GM19328 (cell line): ENCODE data around the gene VEGFB.

Source experiments
- ATAC-seq: cut with Tn5 transposase; IDR thresholded peaks from one replicate; pipeline ENCODE4 v1.9.1; 2021; ENCODE audit warnings: mild to moderate bottlenecking, moderate library complexity; ENCODE audit not compliant: unreplicated experiment

Gene VEGFB

DNA sequence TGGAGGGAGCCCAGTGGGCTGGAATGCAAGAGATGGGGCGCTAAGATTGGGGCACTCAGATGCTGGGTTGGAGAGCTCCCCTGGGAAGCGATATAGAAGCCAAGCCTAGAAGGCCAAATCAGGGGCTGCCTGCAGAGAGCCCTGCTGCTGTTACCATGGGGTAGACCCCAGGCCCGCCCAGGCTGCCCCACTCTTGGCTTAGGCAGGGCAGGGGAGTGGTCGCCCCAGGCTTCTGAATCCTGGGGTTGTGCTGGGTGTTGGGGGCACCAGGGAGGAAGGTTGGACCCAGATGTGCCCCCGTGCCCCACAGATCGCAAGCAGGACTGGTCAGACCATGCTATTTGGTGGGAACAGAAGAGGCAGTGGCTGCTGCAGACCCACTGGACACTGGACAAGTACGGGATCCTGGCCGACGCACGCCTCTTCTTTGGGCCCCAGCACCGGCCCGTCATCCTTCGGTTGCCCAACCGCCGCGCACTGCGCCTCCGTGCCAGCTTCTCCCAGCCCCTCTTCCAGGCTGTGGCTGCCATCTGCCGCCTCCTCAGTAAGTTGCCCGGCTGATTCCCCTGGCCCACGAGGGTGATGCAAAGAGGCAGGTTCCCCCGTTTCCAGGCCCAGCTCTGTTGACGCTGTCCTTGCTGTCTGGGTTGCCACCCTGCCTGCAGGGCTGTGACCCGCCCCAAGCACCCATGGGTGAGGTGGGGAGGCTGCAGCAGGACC, 23.9 kb upstream of the VEGFB start:
- ATAC-seq, result no peak

- no peak for ATAC-seq
These were observed 23.1 kb upstream of the VEGFB start for GRCh38 chr11:64211181-64211872.

DNA sequence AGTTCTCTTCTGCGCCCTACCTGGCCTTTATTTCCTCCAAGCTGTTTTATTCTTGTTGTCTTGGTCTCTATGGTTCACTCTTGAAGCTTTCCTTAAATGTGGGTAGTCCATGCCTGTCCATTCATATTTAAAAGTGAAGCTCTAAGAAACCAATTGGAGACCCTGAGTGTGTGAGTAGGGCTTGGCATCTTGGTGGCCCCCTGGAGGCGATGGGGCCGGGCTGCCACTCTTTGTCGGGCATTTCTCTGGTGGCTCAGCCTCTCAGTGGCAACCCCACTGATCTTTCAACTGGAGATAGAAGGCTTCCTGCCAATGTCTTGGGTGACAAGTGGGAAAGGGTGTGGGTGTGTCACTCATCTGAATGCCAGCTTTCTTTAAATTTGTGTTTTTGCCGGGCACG, 17.5 kb upstream of the VEGFB start:
- ATAC-seq, result no peak

DNA sequence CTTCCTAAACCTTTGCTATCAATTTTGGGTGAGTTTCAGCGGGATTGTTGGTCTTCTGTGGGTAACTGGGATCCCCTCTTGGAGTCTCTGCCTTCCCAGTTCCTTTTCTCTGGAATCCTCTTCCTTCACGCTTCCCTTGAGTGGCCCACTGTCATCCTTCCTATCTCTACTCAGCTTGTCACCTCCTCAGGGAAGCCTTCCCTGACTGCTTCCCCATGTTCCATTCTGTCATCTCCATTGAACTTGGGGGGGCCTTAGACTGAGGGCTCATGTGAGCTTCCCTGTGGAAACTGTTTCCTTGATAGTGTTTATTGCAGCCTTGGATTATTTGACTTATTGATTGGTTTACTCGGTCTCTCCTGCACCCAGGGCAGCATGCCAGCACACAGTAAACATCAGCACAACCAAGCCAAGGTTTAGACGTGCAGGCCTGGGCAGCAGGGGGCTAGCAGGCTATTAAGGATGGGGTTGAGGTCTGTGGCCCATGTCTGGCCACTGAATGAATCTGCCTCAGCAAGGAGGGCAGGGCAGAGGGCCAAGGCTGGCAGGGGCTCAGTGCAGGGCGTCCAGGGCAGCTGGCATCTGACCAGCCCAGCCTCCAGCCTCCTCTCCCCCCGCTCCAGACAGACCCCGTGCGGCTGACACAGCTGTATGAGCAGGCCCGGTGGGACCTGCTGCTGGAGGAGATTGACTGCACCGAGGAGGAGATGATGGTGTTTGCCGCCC, 15.6 kb upstream of the VEGFB start:
- no peak for ATAC-seq

DNA sequence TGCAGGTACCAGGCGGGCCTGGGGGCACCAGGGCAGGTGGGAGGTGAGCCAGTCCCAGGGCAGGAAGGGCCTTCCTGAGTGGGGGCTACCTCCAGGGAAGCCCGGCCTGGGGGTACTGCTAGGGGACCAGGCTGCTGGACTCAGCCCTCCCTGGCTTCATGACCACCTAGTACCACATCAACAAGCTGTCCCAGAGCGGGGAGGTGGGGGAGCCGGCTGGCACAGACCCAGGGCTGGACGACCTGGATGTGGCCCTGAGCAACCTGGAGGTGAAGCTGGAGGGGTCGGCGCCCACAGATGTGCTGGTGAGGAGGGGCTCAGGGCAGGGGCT, 15.1 kb upstream of the VEGFB start:
- ATAC-seq, result no peak

DNA sequence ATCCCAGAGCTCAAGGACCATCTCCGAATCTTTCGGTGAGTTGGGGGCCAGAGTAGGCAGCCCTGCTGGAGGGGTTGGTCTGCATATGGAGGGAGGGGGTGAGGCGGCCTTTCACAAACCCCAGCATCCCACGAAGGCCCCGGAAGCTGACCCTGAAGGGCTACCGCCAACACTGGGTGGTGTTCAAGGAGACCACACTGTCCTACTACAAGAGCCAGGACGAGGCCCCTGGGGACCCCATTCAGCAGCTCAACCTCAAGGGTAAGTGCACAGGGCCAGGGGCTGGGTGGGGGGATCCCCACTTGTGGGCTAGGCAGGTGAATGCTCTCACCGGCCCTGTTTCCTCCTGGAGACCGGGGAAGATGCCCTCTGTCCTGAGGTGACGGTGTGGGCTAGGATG, 14.6 kb upstream of the VEGFB start:
- no peak for ATAC-seq

GRCh38 chr11:64220271-64220670, 14.1 kb upstream of the VEGFB start:
- no peak for ATAC-seq

GRCh38 chr11:64220798-64221197, 13.6 kb upstream of the VEGFB start:
- ATAC-seq, result no peak

- no peak for ATAC-seq
These were observed 11.8 kb upstream of the VEGFB start for GRCh38 chr11:64222651-64223000.

GRCh38 chr11:64223001-64223651, 11.3 kb upstream of the VEGFB start:
- ATAC-seq, result no peak

DNA sequence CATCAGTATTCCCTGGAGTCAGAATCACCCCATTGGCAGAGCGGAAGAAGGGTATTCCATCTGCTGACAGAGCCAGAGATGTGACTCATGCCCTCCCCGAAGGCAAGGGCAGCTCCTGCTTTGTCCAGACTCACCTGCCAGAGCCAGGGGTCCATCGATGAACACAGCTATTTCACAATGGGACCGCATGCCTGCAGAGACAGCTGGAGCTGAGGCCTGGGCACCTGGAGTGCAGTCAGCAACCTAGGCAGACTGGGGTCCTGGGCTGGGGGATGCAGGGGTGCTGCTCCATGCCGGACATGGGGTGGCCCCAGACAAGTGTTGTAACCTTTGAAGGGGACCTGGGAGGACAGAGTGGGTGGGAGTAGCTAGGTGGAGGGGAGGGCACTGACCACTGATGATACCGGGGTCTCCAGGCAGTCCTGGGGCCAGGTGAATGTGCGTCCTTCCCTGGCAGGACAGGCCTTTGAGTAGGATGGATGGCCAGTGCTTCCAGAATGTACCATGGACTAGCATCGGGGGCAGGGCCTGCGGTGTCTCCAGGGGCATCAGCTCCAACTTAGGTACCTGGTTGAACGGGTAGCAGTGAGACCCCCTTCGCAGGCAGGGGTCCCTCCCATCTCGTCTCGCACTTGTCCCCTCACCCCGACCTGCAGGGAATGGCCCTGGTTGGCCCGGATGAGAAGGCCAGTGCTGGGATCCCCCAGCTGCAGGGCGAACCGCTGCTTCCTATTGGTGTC, 10.1 kb upstream of the VEGFB start:
- ATAC-seq, result no peak

DNA sequence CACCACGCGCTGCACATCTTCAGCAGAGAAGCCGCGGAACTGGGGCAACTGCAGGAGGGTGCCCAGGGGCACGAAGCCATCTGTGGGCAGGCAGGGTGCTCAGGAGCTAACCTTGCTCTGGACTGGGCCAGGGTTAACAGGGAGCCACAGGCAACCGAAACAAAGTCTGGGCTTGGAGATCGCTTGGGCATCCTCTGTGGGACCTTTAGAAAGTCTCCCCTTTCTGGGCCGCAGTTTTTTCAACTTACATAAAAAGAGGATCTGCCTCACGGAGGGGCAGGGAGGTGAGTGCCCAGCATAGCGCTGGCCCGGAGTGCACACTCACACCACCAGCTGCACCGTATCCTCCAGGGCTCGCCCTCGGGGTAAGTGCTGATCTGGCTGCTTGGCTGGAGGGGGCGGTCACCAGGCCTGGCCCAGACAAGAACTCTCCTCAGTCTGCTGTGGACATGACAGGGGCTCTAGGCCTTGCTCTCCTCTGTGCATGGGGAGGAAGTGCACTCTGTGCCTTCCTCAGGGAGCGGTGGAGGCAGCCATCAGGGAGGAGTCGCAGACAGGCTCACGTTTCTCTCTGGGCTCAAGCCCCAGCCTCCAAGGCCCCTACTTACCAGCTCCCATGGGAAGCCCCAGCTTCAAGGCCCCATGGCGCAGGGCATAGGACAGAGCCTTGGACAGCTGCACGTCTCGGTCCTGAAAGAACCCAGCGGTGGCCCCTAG, 9.3 kb upstream of the VEGFB start:
- ATAC-seq, result no peak

- ATAC-seq, result peak; percentile 39
These were observed 8.5 kb upstream of the VEGFB start, which contains the start of the genes NUDT22 and TRPT1 for GRCh38 chr11:64225608-64226506. Gene NUDT22 (plus strand): TSS chr11:64226274. CDS start chr11:64226653, 379 bp downstream. Gene TRPT1 (minus strand): TSS chr11:64226186. CDS start chr11:64225860, 326 bp downstream.

GRCh38 chr11:64226507-64227051, 7.8 kb upstream of the VEGFB start:
- no peak for ATAC-seq

DNA sequence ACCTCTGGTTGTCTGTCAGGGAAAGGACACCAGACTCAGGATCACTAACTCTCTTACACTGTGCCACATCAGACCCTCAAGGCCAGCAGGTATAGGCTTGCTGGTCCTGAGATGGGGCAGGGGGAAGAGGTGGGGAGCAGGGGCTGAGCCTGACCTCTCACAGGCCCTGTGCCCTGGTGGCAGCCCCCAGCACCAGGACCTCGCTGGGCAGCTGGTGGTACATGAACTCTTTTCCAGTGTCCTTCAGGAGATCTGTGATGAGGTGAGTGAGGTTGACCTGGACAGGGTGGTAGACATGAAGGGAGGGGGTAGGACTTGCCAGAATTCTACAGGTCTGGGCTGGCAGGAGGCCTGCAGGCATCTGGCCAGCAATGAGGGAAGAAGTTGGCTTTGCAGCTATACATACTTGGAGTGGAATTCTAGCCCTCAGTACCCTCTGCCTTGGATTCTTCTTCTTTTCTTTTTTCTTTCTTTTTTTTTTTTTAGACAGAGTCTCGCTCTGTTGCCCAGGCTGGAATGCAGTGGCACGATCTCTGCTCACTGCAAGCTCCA, 6.9 kb upstream of the VEGFB start:
- no peak for ATAC-seq

DNA sequence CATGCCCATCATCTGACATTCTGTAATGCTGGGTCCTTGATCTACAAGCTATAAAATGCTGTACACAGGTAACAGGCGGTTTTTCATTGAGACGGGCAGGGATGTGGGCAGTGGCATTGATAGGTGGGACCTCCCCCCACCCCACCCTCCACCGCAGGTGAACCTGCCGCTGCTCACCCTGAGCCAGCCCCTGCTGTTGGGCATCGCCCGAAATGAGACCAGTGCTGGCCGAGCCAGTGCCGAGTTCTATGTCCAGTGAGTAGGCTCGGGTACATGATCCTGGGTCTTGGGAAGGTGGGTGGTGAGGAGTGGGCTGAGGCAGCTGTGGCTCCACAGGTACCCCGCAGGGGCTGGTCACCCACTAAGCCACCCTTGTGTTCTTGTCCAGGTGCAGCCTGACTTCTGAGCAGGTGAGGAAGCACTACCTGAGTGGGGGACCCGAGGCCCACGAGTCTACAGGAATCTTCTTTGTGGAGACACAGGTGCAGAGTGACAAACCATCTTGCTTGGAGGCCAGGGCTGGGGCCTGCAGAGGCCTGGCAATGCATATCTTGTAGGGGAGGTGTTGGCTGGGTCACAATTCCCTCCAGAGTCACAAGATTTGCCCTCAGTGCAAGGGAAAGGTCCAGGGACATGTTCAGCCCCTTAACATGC, 5.2 kb upstream of the VEGFB start:
- ATAC-seq, result no peak

DNA sequence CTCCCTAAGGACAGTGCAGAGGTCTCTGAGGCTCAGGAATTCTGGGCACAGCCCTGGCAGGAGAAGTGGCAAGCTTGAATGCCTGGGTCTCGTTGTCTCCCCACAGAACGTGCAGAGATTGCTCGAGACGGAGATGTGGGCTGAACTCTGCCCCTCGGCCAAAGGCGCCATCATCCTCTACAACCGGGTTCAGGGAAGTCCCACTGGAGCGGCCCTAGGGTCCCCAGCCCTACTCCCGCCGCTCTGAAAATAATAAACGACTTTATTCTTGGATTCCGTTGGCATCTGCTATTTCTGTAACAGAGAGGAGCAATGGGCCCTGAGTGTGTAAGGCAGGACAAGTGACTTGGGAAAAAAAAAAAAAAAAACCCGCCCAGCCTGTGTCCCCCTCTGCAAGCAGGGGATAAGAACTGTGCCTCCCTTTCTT, 4.6 kb upstream of the VEGFB start:
- ATAC-seq, result no peak
